ENCODE measurements around the gene IL13RA2. TPM values are rescaled to one million over a fixed set of nuclear protein-coding genes. Genes with fewer than 3 reads are reported as not detected.

Gene IL13RA2
- total RNA-seq, 1 experiment from 2014 or later, result 0.28 TPM

DNA sequence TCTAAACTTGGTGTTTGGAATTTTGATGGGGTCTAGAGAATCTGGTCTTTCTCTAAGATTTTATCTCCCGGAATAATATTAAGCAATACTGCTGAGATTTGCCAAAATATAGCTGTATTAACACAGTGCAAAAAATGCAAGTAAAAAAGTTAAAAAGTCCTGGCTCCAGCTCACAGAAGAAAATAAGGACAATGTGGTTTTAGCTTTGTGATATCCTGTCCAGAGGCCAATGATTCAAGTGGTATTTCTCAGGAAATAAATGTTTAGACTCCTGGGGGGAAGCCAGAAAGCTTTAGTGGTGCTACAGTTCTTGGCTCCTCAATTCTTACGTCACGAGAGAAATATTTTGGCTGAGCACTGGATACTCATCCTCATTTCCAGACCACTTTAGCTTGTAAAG is 40.9 kb upstream of the IL13RA2 start:
- H3K36me3 ChIP-seq (ENCODE audit: insufficient read depth, low read length, poor library complexity, severe bottlenecking), result no peaks in the 10 kb centered on the region

DNA sequence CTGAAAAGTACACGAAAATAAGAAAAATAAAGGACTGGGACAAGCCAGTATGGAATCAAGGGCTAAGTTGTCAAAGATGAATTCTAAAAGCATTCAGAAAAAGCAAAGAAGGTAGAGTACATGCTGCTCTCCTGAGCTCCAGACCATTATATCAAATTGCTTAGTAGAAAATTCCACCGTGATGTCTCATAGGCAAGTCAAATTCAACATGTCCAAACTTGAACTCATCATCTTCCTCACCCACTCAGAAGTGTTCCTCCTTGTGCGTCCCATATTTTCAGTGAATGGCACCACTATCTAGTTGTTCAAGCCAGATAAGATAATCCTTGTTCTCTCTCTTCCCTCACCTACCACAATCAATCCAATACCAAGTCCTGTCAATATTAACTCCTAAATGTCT is 37.5 kb upstream of the IL13RA2 start:
- no peaks in the 10 kb centered on the region for H3K4me1 ChIP-seq (ENCODE audit: insufficient read depth, low read length, poor library complexity, severe bottlenecking)
- TF ChIP-seq, protein P1, sequence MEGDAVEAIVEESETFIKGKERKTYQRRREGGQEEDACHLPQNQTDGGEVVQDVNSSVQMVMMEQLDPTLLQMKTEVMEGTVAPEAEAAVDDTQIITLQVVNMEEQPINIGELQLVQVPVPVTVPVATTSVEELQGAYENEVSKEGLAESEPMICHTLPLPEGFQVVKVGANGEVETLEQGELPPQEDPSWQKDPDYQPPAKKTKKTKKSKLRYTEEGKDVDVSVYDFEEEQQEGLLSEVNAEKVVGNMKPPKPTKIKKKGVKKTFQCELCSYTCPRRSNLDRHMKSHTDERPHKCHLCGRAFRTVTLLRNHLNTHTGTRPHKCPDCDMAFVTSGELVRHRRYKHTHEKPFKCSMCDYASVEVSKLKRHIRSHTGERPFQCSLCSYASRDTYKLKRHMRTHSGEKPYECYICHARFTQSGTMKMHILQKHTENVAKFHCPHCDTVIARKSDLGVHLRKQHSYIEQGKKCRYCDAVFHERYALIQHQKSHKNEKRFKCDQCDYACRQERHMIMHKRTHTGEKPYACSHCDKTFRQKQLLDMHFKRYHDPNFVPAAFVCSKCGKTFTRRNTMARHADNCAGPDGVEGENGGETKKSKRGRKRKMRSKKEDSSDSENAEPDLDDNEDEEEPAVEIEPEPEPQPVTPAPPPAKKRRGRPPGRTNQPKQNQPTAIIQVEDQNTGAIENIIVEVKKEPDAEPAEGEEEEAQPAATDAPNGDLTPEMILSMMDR (conservative IDR thresholded peaks at IDR 0.05; ENCODE audit: low read depth, low read length), result no peak
- TF ChIP-seq EZH2 (IDR thresholded peaks at IDR 0.05; ENCODE audit: borderline replicate concordance, low read depth, low read length, poor library complexity, severe bottlenecking), result no peak
- H3K9me3 ChIP-seq (ENCODE audit: low read depth, low read length, poor library complexity, severe bottlenecking), result no peaks in the 10 kb centered on the region
- no peak for DNase-seq (ENCODE audit: low spot score)
- CTCF ChIA-PET, result no interaction called here
- POLR2A ChIA-PET (ENCODE audit: low non-redundant PET), result no interaction called here
- H3K36me3 ChIP-seq (ENCODE audit: insufficient read depth, low read length, poor library complexity, severe bottlenecking), result no peaks in the 10 kb centered on the region
- H3K27ac ChIP-seq (ENCODE audit: low read depth, low read length, poor library complexity, severe bottlenecking), result no peak overlapping the region
- H3K4me3 ChIP-seq (ENCODE audit: low read depth, low read length, poor library complexity, severe bottlenecking), result no peak overlapping the region
- BruUV-seq (replicated peaks), result no TSS peak
- peaks cover 3% of the 10 kb centered on the region for H3K27me3 ChIP-seq (replicated peaks; ENCODE audit: insufficient read depth, low read depth, low read length, poor library complexity)
- intact Hi-C loops (cut with micrococcal nuclease; ENCODE audit: unreplicated experiment), result no loop called here

More for the DNA sequence above, 40.9 kb upstream of the IL13RA2 start:
- CTCF ChIA-PET, result no interaction called here
- POLR2A ChIA-PET (ENCODE audit: low non-redundant PET), result no interaction called here
- peak; percentile 60 for DNase-seq (ENCODE audit: low spot score)
- H3K27me3 ChIP-seq (replicated peaks; ENCODE audit: insufficient read depth, low read depth, low read length, poor library complexity), result no peaks in the 10 kb centered on the region
- H3K9me3 ChIP-seq (ENCODE audit: low read depth, low read length, poor library complexity, severe bottlenecking), result no peaks in the 10 kb centered on the region
- no peak for TF ChIP-seq EZH2 (IDR thresholded peaks at IDR 0.05; ENCODE audit: borderline replicate concordance, low read depth, low read length, poor library complexity, severe bottlenecking)
- TF ChIP-seq, protein P1 (conservative IDR thresholded peaks at IDR 0.05; ENCODE audit: low read depth, low read length), result no peak
- no peak overlapping the region for H3K27ac ChIP-seq (ENCODE audit: low read depth, low read length, poor library complexity, severe bottlenecking)
- intact Hi-C loops (cut with micrococcal nuclease; ENCODE audit: unreplicated experiment), result no loop called here
- H3K4me3 ChIP-seq (ENCODE audit: low read depth, low read length, poor library complexity, severe bottlenecking), result no peak overlapping the region
- BruUV-seq (replicated peaks), result no TSS peak
- H3K4me1 ChIP-seq (ENCODE audit: insufficient read depth, low read length, poor library complexity, severe bottlenecking), result no peaks in the 10 kb centered on the region

DNA sequence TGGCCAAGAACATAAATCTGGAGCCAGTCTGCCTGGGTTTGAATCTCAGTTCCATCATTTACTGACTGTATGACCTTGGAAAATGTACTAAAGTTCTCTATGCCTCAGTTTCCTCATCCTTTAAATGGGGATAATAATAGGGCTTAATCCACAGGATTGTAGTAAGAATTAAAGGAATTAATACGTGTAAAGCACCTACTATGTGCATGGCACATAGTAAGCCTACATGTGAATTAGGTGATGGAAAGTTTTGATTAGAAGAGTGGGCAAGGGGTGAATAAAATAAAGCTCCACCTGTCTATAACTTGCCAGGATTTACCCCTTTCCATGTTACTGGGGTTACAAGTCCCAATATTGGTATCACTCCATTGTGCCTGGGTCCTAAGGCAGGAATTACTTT is 35.8 kb upstream of the IL13RA2 start:
- Histone ChIP-seq H3K36me3 (ENCODE audit: insufficient read depth, low read length, poor library complexity, severe bottlenecking) (no peaks in the 10 kb centered on the region), H3K27ac (ENCODE audit: low read depth, low read length, poor library complexity, severe bottlenecking) (no peak overlapping the region), H3K9me3 (ENCODE audit: low read depth, low read length, poor library complexity, severe bottlenecking) (no peaks in the 10 kb centered on the region), H3K27me3 (replicated peaks; ENCODE audit: insufficient read depth, low read depth, low read length, poor library complexity) (peaks cover 8% of the 10 kb centered on the region), H3K4me3 (ENCODE audit: low read depth, low read length, poor library complexity, severe bottlenecking) (no peak overlapping the region), H3K4me1 (ENCODE audit: insufficient read depth, low read length, poor library complexity, severe bottlenecking) (no peaks in the 10 kb centered on the region)
- no TSS peak for BruUV-seq (replicated peaks)
- TF ChIP-seq EZH2 (IDR thresholded peaks at IDR 0.05; ENCODE audit: borderline replicate concordance, low read depth, low read length, poor library complexity, severe bottlenecking), result no peak
- TF ChIP-seq, protein P1 (conservative IDR thresholded peaks at IDR 0.05; ENCODE audit: low read depth, low read length), result no peak
- CTCF ChIA-PET, result no interaction called here
- intact Hi-C loops (cut with micrococcal nuclease; ENCODE audit: unreplicated experiment), result no loop called here
- POLR2A ChIA-PET (ENCODE audit: low non-redundant PET), result no interaction called here
- no peak for DNase-seq (ENCODE audit: low spot score)
